ENCODE measurements around the gene MOSPD3. TPM values are rescaled to one million over a fixed set of nuclear protein-coding genes. Genes with fewer than 3 reads are reported as not detected.

Gene MOSPD3
- total and polyA plus RNA-seq, 2 of the 8 experiments (the other 6 are each of a cell fraction or from before 2014, with no cell fraction given): 20.7 to 21.4 TPM

GRCh38 chr7:100570954-100571828 lies 41.1 kb upstream of the MOSPD3 start (continued):
- TF ChIP-seq CTBP2 (IDR thresholded peaks at IDR 0.05; ENCODE audit: borderline replicate concordance, insufficient read depth, insufficient read length, low read length) (no peak), FOSL1 (IDR thresholded peaks at IDR 0.05; ENCODE audit: insufficient read depth, low read depth, low read length) (0 out of 2 replicates have a peak, but pooled peaks have one; percentile 57), CREB1 (IDR thresholded peaks at IDR 0.05) (0 out of 2 replicates have a peak, but pooled peaks have one; percentile 18), USF2 (IDR thresholded peaks at IDR 0.05; ENCODE audit: low read length) (no peak), JUN (IDR thresholded peaks at IDR 0.05; ENCODE audit: low read depth, low read length) (no peak), RAD21 (IDR thresholded peaks at IDR 0.05 in 1 of 2, conservative IDR thresholded peaks at IDR 0.05 in 1 of 2; ENCODE audit: low read depth in 2 of 2, low read length in 2 of 2) (no peak), CBX5 (IDR thresholded peaks at IDR 0.05; ENCODE audit: low read depth, low read length) (no peak), PHF8 (conservative IDR thresholded peaks at IDR 0.05; ENCODE audit: low read depth, low read length) (no peak), CEBPB (IDR thresholded peaks at IDR 0.05; ENCODE audit: low read depth, low read length) (no peak), KDM1A (IDR thresholded peaks at IDR 0.05; ENCODE audit: borderline replicate concordance, low read length) (no peak), ZNF274 (IDR thresholded peaks at IDR 0.05; ENCODE audit: borderline replicate concordance, extremely low read depth, low read length) (no peak), RNF2 (IDR thresholded peaks at IDR 0.05; ENCODE audit: borderline replicate concordance, low read depth, low read length, missing control alignments, poor library complexity, severe bottlenecking) (no peak), CHD2 (IDR thresholded peaks at IDR 0.05; ENCODE audit: low read length) (no peak), SIX5 (IDR thresholded peaks at IDR 0.05; ENCODE audit: low read depth, low read length) (no peak), POLR2A (IDR thresholded peaks at IDR 0.05; ENCODE audit: control extremely low read depth in 1 of 2, low read depth in 2 of 2, low read length in 2 of 2) (peak in 1 of 2 experiments; percentile 35; a peak in 1 of 3 replicates), EZH2 (IDR thresholded peaks at IDR 0.05; ENCODE audit: low read depth, low read length, severe bottlenecking) (no peak)
